HL-60 (cell line): ENCODE data around the gene DNAJB6.

Source experiments
- DNase-seq, 2 experiments: peaks; one replicate each; pipeline ENCODE4 v3.0.0-alpha.2; 2010 to 2020; ENCODE audit warnings: low read depth in 1 of 2, low spot score in 1 of 2
- H3K27ac ChIP-seq: fragments of 250-450 bp; sonication (Bioruptor Pico); replicated peaks from 2 replicates; pipeline ENCODE4 v1.5.1; 2020; ENCODE audit warnings: mild to moderate bottlenecking, moderate library complexity
- H3K27me3 ChIP-seq: fragments of 250-450 bp; sonication (Bioruptor Pico); 2 replicates; pipeline ENCODE4 v1.5.1; 2021; ENCODE audit warnings: mild to moderate bottlenecking, moderate library complexity; ENCODE audit not compliant: insufficient read depth, poor library complexity, severe bottlenecking
- H3K4me3 ChIP-seq: replicated peaks from 2 replicates; pipeline ENCODE4 v1.5.1; 2011; ENCODE audit warnings: mild to moderate bottlenecking, control low read depth, low read length; ENCODE audit not compliant: insufficient read depth
- GABPA ChIP-seq: IDR thresholded peaks from 2 replicates; pipeline ENCODE4 v1.6.1; 2012; ENCODE audit warnings: low read depth
- POLR2AphosphoS5 ChIP-seq: IDR thresholded peaks from 2 replicates; pipeline ENCODE4 v1.6.1; 2012; ENCODE audit warnings: low read depth
- SPI1 ChIP-seq: IDR thresholded peaks from 2 replicates; pipeline ENCODE4 v1.6.1; 2012; ENCODE audit warnings: low read depth, mild to moderate bottlenecking, borderline replicate concordance
- TF ChIP-seq, protein P1 (sequence below): IDR thresholded peaks from one replicate; pipeline ENCODE4 v1.5.1; 2011; ENCODE audit warnings: low read length, control low read depth, inconsistent platforms; ENCODE audit not compliant: insufficient read depth
- TF ChIP-seq, protein P2 (sequence below): IDR thresholded peaks from 2 replicates; pipeline ENCODE4 v1.6.1; 2012; ENCODE audit warnings: low read depth; ENCODE audit not compliant: insufficient replicate concordance

DNAJB6 gene

DNA sequence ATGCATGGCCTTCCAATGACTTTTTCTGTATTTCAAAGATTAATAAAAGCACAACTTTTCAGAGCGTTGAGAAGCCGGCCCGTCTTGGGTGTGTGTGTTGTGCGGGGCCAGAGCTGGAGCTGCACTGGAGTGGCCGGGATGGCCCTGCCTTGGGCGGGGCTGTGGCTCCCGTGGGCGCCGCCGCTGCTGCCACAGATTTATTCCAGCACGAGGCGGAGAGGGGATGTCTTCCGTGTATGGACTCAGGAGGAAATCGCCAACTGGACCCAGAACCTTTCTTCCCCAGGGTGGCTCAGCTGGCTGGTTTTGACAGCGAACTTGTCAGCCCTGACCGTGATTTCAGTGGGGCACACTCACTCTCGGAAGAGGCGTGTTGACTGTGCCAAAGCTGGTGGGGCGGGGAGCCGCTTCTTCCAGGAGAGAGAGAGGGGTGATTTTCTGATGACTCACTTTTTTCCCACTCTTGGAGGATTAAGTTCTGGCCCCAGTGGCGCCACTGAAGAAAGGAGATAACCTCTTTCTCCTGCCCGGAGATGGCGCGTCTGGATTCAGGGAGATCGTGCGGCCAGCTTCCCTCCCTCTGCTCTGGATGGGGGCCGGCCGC is 72.4 kb downstream of the DNAJB6 start:
- Histone ChIP-seq H3K27ac (no peak overlapping the region), H3K4me3 (no peak overlapping the region), H3K27me3 (no peaks in the 10 kb centered on the region)
- no peak for DNase-seq
- TF ChIP-seq SPI1 (no peak), POLR2AphosphoS5 (no peak), GABPA (no peak)
- TF ChIP-seq, protein P1, sequence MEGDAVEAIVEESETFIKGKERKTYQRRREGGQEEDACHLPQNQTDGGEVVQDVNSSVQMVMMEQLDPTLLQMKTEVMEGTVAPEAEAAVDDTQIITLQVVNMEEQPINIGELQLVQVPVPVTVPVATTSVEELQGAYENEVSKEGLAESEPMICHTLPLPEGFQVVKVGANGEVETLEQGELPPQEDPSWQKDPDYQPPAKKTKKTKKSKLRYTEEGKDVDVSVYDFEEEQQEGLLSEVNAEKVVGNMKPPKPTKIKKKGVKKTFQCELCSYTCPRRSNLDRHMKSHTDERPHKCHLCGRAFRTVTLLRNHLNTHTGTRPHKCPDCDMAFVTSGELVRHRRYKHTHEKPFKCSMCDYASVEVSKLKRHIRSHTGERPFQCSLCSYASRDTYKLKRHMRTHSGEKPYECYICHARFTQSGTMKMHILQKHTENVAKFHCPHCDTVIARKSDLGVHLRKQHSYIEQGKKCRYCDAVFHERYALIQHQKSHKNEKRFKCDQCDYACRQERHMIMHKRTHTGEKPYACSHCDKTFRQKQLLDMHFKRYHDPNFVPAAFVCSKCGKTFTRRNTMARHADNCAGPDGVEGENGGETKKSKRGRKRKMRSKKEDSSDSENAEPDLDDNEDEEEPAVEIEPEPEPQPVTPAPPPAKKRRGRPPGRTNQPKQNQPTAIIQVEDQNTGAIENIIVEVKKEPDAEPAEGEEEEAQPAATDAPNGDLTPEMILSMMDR: no peak
- TF ChIP-seq, protein P2, sequence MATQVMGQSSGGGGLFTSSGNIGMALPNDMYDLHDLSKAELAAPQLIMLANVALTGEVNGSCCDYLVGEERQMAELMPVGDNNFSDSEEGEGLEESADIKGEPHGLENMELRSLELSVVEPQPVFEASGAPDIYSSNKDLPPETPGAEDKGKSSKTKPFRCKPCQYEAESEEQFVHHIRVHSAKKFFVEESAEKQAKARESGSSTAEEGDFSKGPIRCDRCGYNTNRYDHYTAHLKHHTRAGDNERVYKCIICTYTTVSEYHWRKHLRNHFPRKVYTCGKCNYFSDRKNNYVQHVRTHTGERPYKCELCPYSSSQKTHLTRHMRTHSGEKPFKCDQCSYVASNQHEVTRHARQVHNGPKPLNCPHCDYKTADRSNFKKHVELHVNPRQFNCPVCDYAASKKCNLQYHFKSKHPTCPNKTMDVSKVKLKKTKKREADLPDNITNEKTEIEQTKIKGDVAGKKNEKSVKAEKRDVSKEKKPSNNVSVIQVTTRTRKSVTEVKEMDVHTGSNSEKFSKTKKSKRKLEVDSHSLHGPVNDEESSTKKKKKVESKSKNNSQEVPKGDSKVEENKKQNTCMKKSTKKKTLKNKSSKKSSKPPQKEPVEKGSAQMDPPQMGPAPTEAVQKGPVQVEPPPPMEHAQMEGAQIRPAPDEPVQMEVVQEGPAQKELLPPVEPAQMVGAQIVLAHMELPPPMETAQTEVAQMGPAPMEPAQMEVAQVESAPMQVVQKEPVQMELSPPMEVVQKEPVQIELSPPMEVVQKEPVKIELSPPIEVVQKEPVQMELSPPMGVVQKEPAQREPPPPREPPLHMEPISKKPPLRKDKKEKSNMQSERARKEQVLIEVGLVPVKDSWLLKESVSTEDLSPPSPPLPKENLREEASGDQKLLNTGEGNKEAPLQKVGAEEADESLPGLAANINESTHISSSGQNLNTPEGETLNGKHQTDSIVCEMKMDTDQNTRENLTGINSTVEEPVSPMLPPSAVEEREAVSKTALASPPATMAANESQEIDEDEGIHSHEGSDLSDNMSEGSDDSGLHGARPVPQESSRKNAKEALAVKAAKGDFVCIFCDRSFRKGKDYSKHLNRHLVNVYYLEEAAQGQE: no peak

DNA sequence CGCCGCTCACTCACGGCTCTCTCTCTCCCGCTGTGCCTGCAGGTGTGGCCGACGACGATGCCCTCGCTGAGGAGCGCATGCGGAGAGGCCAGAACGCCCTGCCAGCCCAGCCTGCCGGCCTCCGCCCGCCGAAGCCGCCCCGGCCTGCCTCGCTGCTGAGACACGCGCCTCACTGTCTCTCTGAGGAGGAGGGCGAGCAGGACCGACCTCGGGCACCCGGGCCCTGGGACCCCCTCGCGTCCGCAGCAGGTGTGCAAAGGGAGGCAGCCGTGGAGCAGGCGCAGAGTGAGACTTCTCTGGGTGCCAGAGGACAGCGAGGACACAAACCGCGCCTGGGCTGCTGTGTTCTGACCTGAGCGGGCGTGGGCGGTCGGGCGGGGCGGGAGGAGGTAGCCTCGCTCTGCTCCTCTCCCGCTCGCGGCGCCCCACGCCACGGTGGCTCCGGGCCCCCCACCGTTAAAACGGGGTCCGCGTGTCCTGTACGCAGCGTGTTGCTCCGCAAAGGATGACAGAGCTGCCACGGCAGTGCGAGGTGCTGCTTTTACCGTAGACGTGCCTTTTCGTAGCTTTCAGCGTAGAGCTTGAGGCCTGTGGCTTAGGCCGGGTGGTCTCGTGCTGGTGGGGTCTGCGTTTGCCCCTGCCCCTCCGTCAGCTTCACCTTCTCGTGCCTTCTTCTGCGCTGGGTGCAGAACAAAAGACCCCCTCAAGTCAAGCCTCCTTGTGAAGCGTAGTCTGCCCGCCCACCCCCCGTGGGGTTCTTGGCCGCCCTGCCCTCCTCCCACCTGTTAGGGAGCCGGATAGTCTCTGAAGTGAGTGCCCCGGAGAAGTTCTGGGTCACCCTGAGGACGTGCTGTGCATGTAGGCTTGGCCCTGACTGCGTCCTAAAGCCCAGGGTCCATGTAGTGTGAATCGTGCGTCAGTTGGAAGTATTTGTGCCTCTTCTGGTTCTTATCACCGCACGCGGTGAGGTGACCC is 73.2 kb downstream of the DNAJB6 start:
- TF ChIP-seq, protein P2: no peak
- TF ChIP-seq, protein P1: no peak
- no peak for TF ChIP-seq SPI1
- TF ChIP-seq POLR2AphosphoS5: no peak
- TF ChIP-seq GABPA: no peak
- no peak for DNase-seq
- Histone ChIP-seq H3K4me3 (no peak overlapping the region), H3K27ac (no peak overlapping the region), H3K27me3 (no peaks in the 10 kb centered on the region)

DNA sequence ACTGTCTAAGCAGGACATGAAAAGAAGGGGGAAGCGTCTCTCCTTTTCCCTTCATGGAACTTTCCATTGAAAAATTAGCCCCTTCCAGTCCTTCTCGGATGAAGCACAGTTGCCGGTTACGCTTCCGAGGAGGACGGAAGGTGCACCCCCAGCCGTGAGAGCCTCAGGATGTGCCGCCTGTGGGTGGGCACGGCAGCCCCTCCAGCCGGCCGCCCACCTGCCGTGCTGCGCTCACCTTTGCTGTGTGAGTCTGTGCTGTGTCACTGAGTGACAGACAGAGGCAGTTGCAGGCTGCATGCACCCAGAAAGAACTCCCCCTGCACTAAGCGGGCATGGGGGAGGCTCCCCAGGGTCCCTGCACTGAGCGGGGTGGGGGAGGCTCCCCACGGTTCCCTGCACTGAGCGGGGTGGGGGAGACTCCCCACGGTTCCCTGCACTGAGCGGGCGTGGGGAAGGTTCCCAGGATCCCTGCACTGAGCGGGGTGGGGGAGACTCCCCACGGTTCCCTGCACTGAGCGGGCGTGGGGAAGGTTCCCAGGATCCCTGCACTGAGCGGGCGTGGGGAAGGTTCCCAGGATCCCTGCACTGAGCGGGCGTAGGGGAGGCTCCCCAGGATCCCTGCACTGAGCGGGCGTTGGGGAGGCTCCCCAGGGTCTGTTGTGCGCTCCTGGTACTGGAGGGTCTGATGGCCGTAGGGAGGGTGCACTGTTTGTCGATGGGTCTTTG is 74.2 kb downstream of the DNAJB6 start:
- TF ChIP-seq SPI1 (no peak), GABPA (no peak), POLR2AphosphoS5 (no peak)
- TF ChIP-seq, protein P2: no peak
- TF ChIP-seq, protein P1: no peak
- H3K27ac ChIP-seq: no peak overlapping the region
- no peak for DNase-seq
- no peaks in the 10 kb centered on the region for H3K27me3 ChIP-seq
- H3K4me3 ChIP-seq: no peak overlapping the region
